CD14-positive monocyte (primary cell): Measurements from ENCODE around the gene BET1. TPM values are rescaled to one million over a fixed set of nuclear protein-coding genes. Genes with fewer than 3 reads are reported as not detected.
A peak's percentile ranks its signal among the peaks of the same experiment; 100 is the strongest.

Experiments
- DNase-seq, 3 donors: peaks; one replicate each; pipeline ENCODE4 v3.0.0-alpha.2; 2011 to 2022
- H2AFZ ChIP-seq: 2 replicates; pipeline ENCODE4 v1.6.0; 2012; ENCODE audit warnings: mild to moderate bottlenecking, low read depth, low read length, inconsistent platforms; ENCODE audit not compliant: insufficient read depth, poor library complexity, severe bottlenecking
- H3K27ac ChIP-seq, 2 donors: 1 replicate in 1 of 2; 2 replicates in 1 of 2; pipeline ENCODE4 v1.5.1; 2012 to 2013; ENCODE audit warnings: low read length in 2 of 2, control low read depth in 1 of 2, inconsistent platforms in 1 of 2, low read depth in 1 of 2, mild to moderate bottlenecking in 1 of 2
- H3K27me3 ChIP-seq, 2 donors: one replicate each; pipeline versions ENCODE4 v1.6.0 to v1.6.1; 2011 to 2013; ENCODE audit warnings: low read length in 2 of 2; ENCODE audit not compliant: control insufficient read depth in 2 of 2, insufficient read depth in 2 of 2
- H3K36me3 ChIP-seq, 2 donors: replicated peaks in 1 of 2; 1 replicate in 1 of 2; 2 replicates in 1 of 2; pipeline versions ENCODE4 v1.5.1 to v1.6.1; 2012 to 2013; ENCODE audit warnings: low read length in 2 of 2, control low read depth in 1 of 2, inconsistent platforms in 1 of 2, mild to moderate bottlenecking in 1 of 2; ENCODE audit not compliant: insufficient read depth in 2 of 2, control insufficient read depth in 1 of 2
- H3K4me1 ChIP-seq, 2 donors: 1 replicate in 1 of 2; 2 replicates in 1 of 2; pipeline versions ENCODE4 v1.5.1 to v1.6.1; 2012 to 2013; ENCODE audit warnings: low read length in 2 of 2, control low read depth in 1 of 2, inconsistent platforms in 1 of 2, mild to moderate bottlenecking in 1 of 2, moderate library complexity in 1 of 2; ENCODE audit not compliant: insufficient read depth in 2 of 2, control insufficient read depth in 1 of 2
- H3K4me2 ChIP-seq: replicated peaks from 2 replicates; pipeline ENCODE3; 2012; ENCODE audit warnings: low read length, moderate library complexity, mild to moderate bottlenecking; ENCODE audit not compliant: poor library complexity, severe bottlenecking; ENCODE audit errors: extremely low read depth
- H3K4me3 ChIP-seq, 3 experiments: fragments of 200-600 bp in 1 of 3; sonication (generic) in 1 of 3; replicated peaks in 1 of 3; 1 replicate in 2 of 3; 2 replicates in 1 of 3; pipeline ENCODE4 v1.5.1; 2011 to 2013; ENCODE audit warnings: low read length in 3 of 3, mild to moderate bottlenecking in 3 of 3, control low read depth in 2 of 3, low read depth in 2 of 3, inconsistent platforms in 1 of 3, moderate library complexity in 1 of 3
- H3K79me2 ChIP-seq: 2 replicates; pipeline ENCODE4 v1.6.0; 2012; ENCODE audit warnings: mild to moderate bottlenecking, control low read depth, inconsistent platforms, low read length, moderate library complexity; ENCODE audit not compliant: insufficient read depth
- H3K9ac ChIP-seq: 2 replicates; pipeline ENCODE4 v1.6.0; 2017; ENCODE audit warnings: low read length, mild to moderate bottlenecking; ENCODE audit not compliant: insufficient read depth, poor library complexity, severe bottlenecking
- H3K9me3 ChIP-seq, 2 donors: replicated peaks in 1 of 2; 1 replicate in 1 of 2; 2 replicates in 1 of 2; pipeline versions ENCODE4 v1.5.1 to v1.6.1; 2012 to 2013; ENCODE audit warnings: low read length in 2 of 2, control low read depth in 1 of 2; ENCODE audit not compliant: control insufficient read depth in 1 of 2, insufficient read depth in 1 of 2
- H4K20me1 ChIP-seq: 2 replicates; pipeline ENCODE4 v1.6.0; 2012; ENCODE audit warnings: mild to moderate bottlenecking, low read length, control low read depth, moderate library complexity; ENCODE audit not compliant: insufficient read depth
- H3K27ac Mint-ChIP-seq, 7 donors: one replicate each; pipeline ENCODE4 v1.8.0; 2020; ENCODE audit warnings: mild to moderate bottlenecking in 7 of 7, mixed read lengths in 7 of 7, moderate library complexity in 6 of 7, inconsistent platforms in 2 of 7
- H3K27me3 Mint-ChIP-seq, 3 donors: one replicate each; pipeline ENCODE4 v1.8.0; 2021 to 2022; ENCODE audit warnings: low read depth in 3 of 3, mild to moderate bottlenecking in 3 of 3, mixed read lengths in 3 of 3, moderate library complexity in 3 of 3, inconsistent platforms in 1 of 3
- H3K36me3 Mint-ChIP-seq, 2 donors: one replicate each; pipeline ENCODE4 v1.8.0; 2020; ENCODE audit warnings: mixed read lengths in 2 of 2, inconsistent platforms in 1 of 2, mild to moderate bottlenecking in 1 of 2
- H3K4me1 Mint-ChIP-seq: one replicate; pipeline ENCODE4 v1.8.0; 2020; ENCODE audit warnings: mild to moderate bottlenecking, mixed read lengths
- H3K4me3 Mint-ChIP-seq, 2 donors: one replicate each; pipeline ENCODE4 v1.8.0; 2020; ENCODE audit warnings: mild to moderate bottlenecking in 2 of 2, mixed read lengths in 2 of 2, moderate library complexity in 1 of 2
- H3K9me3 Mint-ChIP-seq, 7 donors: one replicate each; pipeline ENCODE4 v1.8.0; 2020 to 2022; ENCODE audit warnings: mixed read lengths in 7 of 7, mild to moderate bottlenecking in 6 of 7, moderate library complexity in 6 of 7, inconsistent platforms in 2 of 7
- CTCF ChIP-seq: fragments of 200-600 bp; IDR thresholded peaks from one replicate; pipeline ENCODE4 v1.8.0; 2022; ENCODE audit warnings: antibody characterized with exemption, mild to moderate bottlenecking
- WGBS: methylation state at CpG from one replicate; pipeline ENCODE4 v1.1.5; 2013; ENCODE audit warnings: missing lambda C conversion rate; ENCODE audit not compliant: insufficient coverage; 5-methylcytosine and 5-hydroxymethylcytosine counted together
- intact Hi-C, 2 donors: fragments of 100-400 bp; cut with micrococcal nuclease; formaldehyde crosslinking; loops; one replicate each; pipeline versions ENCODE4 v1.15.0 to v1.15.1; 2023
- polyA plus RNA-seq, 3 donors: library from polyadenylated mRNA; depleted of rRNA in 1 of 3; unstranded in 2 of 3; stranded (reverse) in 1 of 3; fragments of 300-500 nt in 2 of 3; fragments of >200 nt in 1 of 3; fragmentation: Illumina TruSeq in 2 of 3; gene quantifications; 1 replicate in 2 of 3; 2 replicates in 1 of 3; pipeline ENCODE4 v1.2.3, GENCODE V29; 2012 to 2021

Gene BET1
- polyA plus RNA-seq, 3 donors, result 5.4 to 14.1 (median 8.2) TPM

GRCh38 chr7:94047956-94048355 is 43.8 kb upstream of the BET1 start:
- Mint-ChIP-seq H3K27me3 (peaks cover 0 to 3% (median 0%) of the 10 kb centered on the region in 3 donors), H3K36me3 (peaks cover 0 to 3% of the 10 kb centered on the region in 2 donors), H3K9me3 (peaks cover 0 to 3% (median 2%) of the 10 kb centered on the region in 7 donors), H3K4me3 (no peak overlapping the region), H3K4me1 (peaks cover 35% of the 10 kb centered on the region), H3K27ac (peak overlapping the region in 6 of 7 donors; percentile 54 to 83 (median 71))
- H3K4me2 ChIP-seq, result no peak overlapping the region
- H3K36me3 ChIP-seq, result no peaks in the 10 kb centered on the region
- WGBS, result no CpG with 5 or more reads among the region's 1 CpG
- H3K27ac ChIP-seq, result peak overlapping the region in 1 of 2 donors; percentile 60
- H3K79me2 ChIP-seq, result no peaks in the 10 kb centered on the region
- peaks cover 26 to 36% of the 10 kb centered on the region in 2 donors for H3K4me1 ChIP-seq
- no peak overlapping the region for H2AFZ ChIP-seq
- no peak overlapping the region for H3K9ac ChIP-seq
- no peaks in the 10 kb centered on the region for H3K9me3 ChIP-seq
- H3K27me3 ChIP-seq, result no peaks in the 10 kb centered on the region
- intact Hi-C loops, result no loop called here
- H4K20me1 ChIP-seq, result no peaks in the 10 kb centered on the region
- peak in 2 of 3 donors; percentile 49 to 60 for DNase-seq
- H3K4me3 ChIP-seq, result no peak overlapping the region
- no peak for TF ChIP-seq CTCF

GRCh38 chr7:94045581-94045980 is 41.4 kb upstream of the BET1 start:
- H3K27ac Mint-ChIP-seq, result no peak overlapping the region
- H3K4me1 ChIP-seq, result peaks cover 26 to 36% of the 10 kb centered on the region in 2 donors
- intact Hi-C loops, result no loop called here

More at GRCh38 chr7:94045581-94045980, 41.4 kb upstream of the BET1 start:
- peaks cover 36% of the 10 kb centered on the region for H3K4me1 Mint-ChIP-seq
- H3K4me3 Mint-ChIP-seq, result no peak overlapping the region
- Histone ChIP-seq H3K4me3 (no peak overlapping the region), H2AFZ (no peak overlapping the region), H3K27me3 (peaks cover 3 to 5% of the 10 kb centered on the region in 2 donors), H3K9me3 (no peaks in the 10 kb centered on the region), H3K36me3 (no peaks in the 10 kb centered on the region), H3K79me2 (no peaks in the 10 kb centered on the region), H3K9ac (no peak overlapping the region), H3K4me2 (no peak overlapping the region), H3K27ac (no peak overlapping the region), H4K20me1 (no peaks in the 10 kb centered on the region)
- H3K9me3 Mint-ChIP-seq, result peaks cover 0 to 3% (median 2%) of the 10 kb centered on the region in 7 donors
- peak; percentile 11 to 75 (median 62) for DNase-seq
- peaks cover 0 to 9% (median 0%) of the 10 kb centered on the region in 3 donors for H3K27me3 Mint-ChIP-seq
- no CpG with 5 or more reads among the region's 2 CpGs for WGBS
- peaks cover 0 to 3% of the 10 kb centered on the region in 2 donors for H3K36me3 Mint-ChIP-seq
- TF ChIP-seq CTCF, result no peak
